ENCODE measurements around the gene SMTNL1.

GRCh38 chr11:57549983-57550382 lies 12.6 kb downstream of the SMTNL1 start:
- TF ChIP-seq CTCF (IDR thresholded peaks at IDR 0.05), result no peak
- no peak for TF ChIP-seq POLR2A (IDR thresholded peaks at IDR 0.05)

Measured in body of pancreas (tissue), 4 donors.